HepG2 (cell line): Measurements from ENCODE around the gene MAN1B1. TPM values are rescaled to one million over a fixed set of nuclear protein-coding genes. Genes with fewer than 3 reads are reported as not detected.

ENCODE experiments used
- DZIP1 ChIP-seq: sonication (generic); formaldehyde crosslinking; IDR thresholded peaks from 2 replicates; pipeline ENCODE4 v1.5.0; 2020; ENCODE audit warnings: mild to moderate bottlenecking, missing genetic modification reagents
- ELF4 ChIP-seq: sonication (generic); formaldehyde crosslinking; IDR thresholded peaks from 2 replicates; pipeline ENCODE4 v1.5.0; 2020; ENCODE audit warnings: missing genetic modification reagents, mild to moderate bottlenecking, moderate library complexity, borderline replicate concordance
- KDM5A ChIP-seq: fragments of 200-600 bp; sonication (generic); IDR thresholded peaks from 2 replicates; pipeline ENCODE4 v1.7.0; 2018; ENCODE audit warnings: antibody characterized with exemption, mild to moderate bottlenecking, low read length, borderline replicate concordance
- KLF6 ChIP-seq: IDR thresholded peaks from 2 replicates; pipeline ENCODE4 v1.8.0; 2016; ENCODE audit warnings: missing biosample characterization, missing genetic modification reagents
- NFE2L1 ChIP-seq: sonication (generic); formaldehyde crosslinking; IDR thresholded peaks from 2 replicates; pipeline ENCODE4 v1.4.0; 2020; ENCODE audit warnings: missing genetic modification reagents, mild to moderate bottlenecking, borderline replicate concordance
- NFRKB ChIP-seq: fragments of 450-650 bp; IDR thresholded peaks from 2 replicates; pipeline ENCODE4 v1.6.1; 2017
- PHB2 ChIP-seq: fragments of 450-650 bp; IDR thresholded peaks from 2 replicates; pipeline ENCODE4 v1.6.1; 2018; ENCODE audit not compliant: partially characterized antibody
- PRMT3 ChIP-seq: sonication (generic); formaldehyde crosslinking; IDR thresholded peaks from 2 replicates; pipeline ENCODE4 v1.8.1; 2022; ENCODE audit warnings: low read depth, mild to moderate bottlenecking, moderate library complexity, missing genetic modification reagents, borderline replicate concordance
- SNRNP70 ChIP-seq: fragments of 200-400 bp; formaldehyde crosslinking; IDR thresholded peaks from 2 replicates; pipeline ENCODE4 v1.6.1; 2017; ENCODE audit warnings: mild to moderate bottlenecking, low read depth, low read length, moderate library complexity
- TBX3 ChIP-seq: fragments of 450-650 bp; IDR thresholded peaks from 2 replicates; pipeline ENCODE4 v1.6.1; 2017; ENCODE audit warnings: antibody characterized with exemption, mild to moderate bottlenecking, inconsistent platforms, borderline replicate concordance
- ZBTB39 ChIP-seq: sonication (generic); formaldehyde crosslinking; IDR thresholded peaks from 2 replicates; pipeline ENCODE4 v1.5.0; 2020; ENCODE audit warnings: missing genetic modification reagents
- ZFAT ChIP-seq: sonication (generic); formaldehyde crosslinking; conservative IDR thresholded peaks from 2 replicates; pipeline ENCODE4 v1.8.1; 2023; ENCODE audit warnings: missing genetic modification reagents, inconsistent platforms
- ZNF101 ChIP-seq: sonication (generic); formaldehyde crosslinking; IDR thresholded peaks from 2 replicates; pipeline ENCODE4 v1.4.0; 2020; ENCODE audit warnings: mild to moderate bottlenecking, low read depth, missing genetic modification reagents, borderline replicate concordance
- ZNF235 ChIP-seq: sonication (generic); formaldehyde crosslinking; IDR thresholded peaks from 2 replicates; pipeline ENCODE4 v1.8.1; 2023; ENCODE audit warnings: mild to moderate bottlenecking, missing genetic modification reagents, borderline replicate concordance
- ZNF3 ChIP-seq: IDR thresholded peaks from 2 replicates; pipeline ENCODE4 v1.7.0; 2017; ENCODE audit warnings: inconsistent platforms
- ZNF546 ChIP-seq: sonication (generic); formaldehyde crosslinking; conservative IDR thresholded peaks from 2 replicates; pipeline ENCODE4 v1.8.1; 2023; ENCODE audit warnings: mild to moderate bottlenecking, missing genetic modification reagents
- ZNF616 ChIP-seq: sonication (generic); formaldehyde crosslinking; IDR thresholded peaks from 2 replicates; pipeline ENCODE4 v1.5.0; 2020; ENCODE audit warnings: low read depth, mild to moderate bottlenecking, missing genetic modification reagents
- ZNF775 ChIP-seq: sonication (generic); formaldehyde crosslinking; IDR thresholded peaks from 2 replicates; pipeline ENCODE4 v1.4.0; 2020; ENCODE audit warnings: missing genetic modification reagents, mild to moderate bottlenecking, moderate library complexity, borderline replicate concordance
- ZNF790 ChIP-seq: sonication (generic); formaldehyde crosslinking; IDR thresholded peaks from 2 replicates; pipeline ENCODE4 v1.8.0; 2022; ENCODE audit warnings: missing genetic modification reagents, mild to moderate bottlenecking, borderline replicate concordance
- ZSCAN22 ChIP-seq: sonication (generic); formaldehyde crosslinking; IDR thresholded peaks from 2 replicates; pipeline ENCODE4 v1.4.0; 2020; ENCODE audit warnings: mild to moderate bottlenecking, missing genetic modification reagents
- polyA plus RNA-seq, 8 experiments: library from polyadenylated mRNA; depleted of rRNA in 3 of 8; stranded (reverse) in 7 of 8; unstranded in 1 of 8; fragments of >200 nt; fragmentation: Illumina TruSeq in 4 of 8; extraction: Trizol in 4 of 8; gene quantifications; 2 replicates each; pipeline versions ENCODE4 v1.2.1 to v1.2.3, GENCODE V29; 2011 to 2016; ENCODE audit warnings: low read depth in 4 of 8, missing spikeins in 1 of 8, mixed read lengths in 1 of 8; ENCODE audit not compliant: insufficient read depth in 1 of 8
- total RNA-seq, 5 experiments: library from RNA; depleted of rRNA; stranded (reverse); fragments of >200 nt; fragmentation: Illumina TruSeq; extraction: Trizol; gene quantifications; 2 replicates each; pipeline ENCODE4 v1.2.3, GENCODE V29; 2016; ENCODE audit warnings: low read depth in 1 of 5
- TF ChIP-seq, protein P1 (sequence below): IDR thresholded peaks from 2 replicates; pipeline ENCODE4 v1.6.1; 2012; ENCODE audit warnings: low read depth, low read length, improper control_type of control experiment
- TF ChIP-seq, protein P2 (sequence below): sonication (generic); formaldehyde crosslinking; IDR thresholded peaks from 2 replicates; pipeline ENCODE4 v1.4.0; 2020; ENCODE audit warnings: mild to moderate bottlenecking, missing genetic modification reagents

The MAN1B1 gene
- total and polyA plus RNA-seq, 2 of the 13 experiments (the other 11 are each of a cell fraction or from before 2014, with no cell fraction given) = 48.9 to 59.5 TPM

DNA sequence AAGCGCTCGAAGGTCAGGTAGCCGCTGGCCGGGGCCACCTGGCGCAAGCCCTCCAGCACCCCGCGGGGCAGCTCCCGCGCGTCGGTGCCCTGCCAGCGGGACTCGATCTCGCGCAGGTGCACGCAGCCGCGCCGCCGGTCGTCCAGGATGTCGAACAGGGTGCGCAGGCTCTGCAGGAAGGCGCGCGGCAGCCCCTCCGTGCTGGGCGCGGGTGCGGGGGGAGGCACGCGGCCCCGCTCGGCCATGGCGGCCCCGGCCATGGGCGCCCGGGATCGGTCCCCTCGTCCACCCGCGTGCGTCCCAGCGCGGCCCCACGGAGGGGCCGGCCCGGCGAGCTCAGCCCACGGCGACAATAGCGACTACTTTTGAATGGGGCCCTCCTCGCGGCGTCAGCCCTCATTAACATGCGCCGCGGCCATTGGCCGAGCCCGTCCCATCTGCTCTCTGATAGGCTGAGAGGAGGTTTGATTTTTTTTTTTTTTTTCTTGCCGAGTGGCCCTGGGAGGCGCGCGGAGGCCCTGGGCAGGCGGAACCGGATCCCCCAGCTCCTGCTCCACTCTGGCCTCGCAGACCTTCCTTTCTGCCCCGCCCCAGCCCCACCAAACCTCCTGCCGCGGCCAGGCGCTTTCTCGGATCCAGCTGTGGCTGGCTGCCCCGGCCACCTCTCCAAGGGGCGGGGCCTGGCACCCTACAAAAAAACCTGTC lies 16.4 kb upstream of the MAN1B1 start, which contains the start of gene SAPCD2 (continued):
- no peak for TF ChIP-seq ZBTB39 (CRISPR knock-in tag)
- TF ChIP-seq ZNF616 (CRISPR knock-in tag) = no peak; the same call in 1 of the 2 replicates
- TF ChIP-seq ZNF3 (CRISPR knock-in tag) = no peak
- 0 out of 2 replicates have a peak, but pooled peaks have one; percentile 17 for TF ChIP-seq KDM5A
- no peak for TF ChIP-seq NFRKB
- no peak for TF ChIP-seq ZFAT
- TF ChIP-seq, protein P1, sequence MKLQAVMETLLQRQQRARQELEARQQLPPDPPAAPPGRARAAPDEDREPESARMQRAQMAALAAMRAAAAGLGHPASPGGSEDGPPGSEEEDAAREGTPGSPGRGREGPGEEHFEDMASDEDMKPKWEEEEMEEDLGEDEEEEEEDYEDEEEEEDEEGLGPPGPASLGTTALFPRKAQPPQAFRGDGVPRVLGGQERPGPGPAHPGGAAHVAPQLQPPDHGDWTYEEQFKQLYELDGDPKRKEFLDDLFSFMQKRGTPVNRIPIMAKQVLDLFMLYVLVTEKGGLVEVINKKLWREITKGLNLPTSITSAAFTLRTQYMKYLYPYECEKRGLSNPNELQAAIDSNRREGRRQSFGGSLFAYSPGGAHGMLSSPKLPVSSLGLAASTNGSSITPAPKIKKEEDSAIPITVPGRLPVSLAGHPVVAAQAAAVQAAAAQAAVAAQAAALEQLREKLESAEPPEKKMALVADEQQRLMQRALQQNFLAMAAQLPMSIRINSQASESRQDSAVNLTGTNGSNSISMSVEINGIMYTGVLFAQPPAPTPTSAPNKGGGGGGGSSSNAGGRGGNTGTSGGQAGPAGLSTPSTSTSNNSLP = no peak
- no peak for TF ChIP-seq ZNF775 (CRISPR knock-in tag)
- no peak for TF ChIP-seq PHB2
- TF ChIP-seq DZIP1 = no peak
- TF ChIP-seq ZNF790 (CRISPR knock-in tag) = no peak
- TF ChIP-seq, protein P2, sequence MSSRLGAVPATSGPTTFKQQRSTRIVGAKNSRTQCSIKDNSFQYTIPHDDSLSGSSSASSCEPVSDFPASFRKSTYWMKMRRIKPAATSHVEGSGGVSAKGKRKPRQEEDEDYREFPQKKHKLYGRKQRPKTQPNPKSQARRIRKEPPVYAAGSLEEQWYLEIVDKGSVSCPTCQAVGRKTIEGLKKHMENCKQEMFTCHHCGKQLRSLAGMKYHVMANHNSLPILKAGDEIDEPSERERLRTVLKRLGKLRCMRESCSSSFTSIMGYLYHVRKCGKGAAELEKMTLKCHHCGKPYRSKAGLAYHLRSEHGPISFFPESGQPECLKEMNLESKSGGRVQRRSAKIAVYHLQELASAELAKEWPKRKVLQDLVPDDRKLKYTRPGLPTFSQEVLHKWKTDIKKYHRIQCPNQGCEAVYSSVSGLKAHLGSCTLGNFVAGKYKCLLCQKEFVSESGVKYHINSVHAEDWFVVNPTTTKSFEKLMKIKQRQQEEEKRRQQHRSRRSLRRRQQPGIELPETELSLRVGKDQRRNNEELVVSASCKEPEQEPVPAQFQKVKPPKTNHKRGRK = no peak
- no peak for TF ChIP-seq ZNF546 (CRISPR knock-in tag)
- no peak for TF ChIP-seq ZNF101
- no peak for TF ChIP-seq NFE2L1 (CRISPR knock-in tag)
- no peak for TF ChIP-seq ELF4
- no peak for TF ChIP-seq PRMT3 (CRISPR knock-in tag)
- no peak for TF ChIP-seq KLF6 (CRISPR knock-in tag)
- no peak for TF ChIP-seq ZSCAN22
- TF ChIP-seq TBX3 = no peak
- 0 out of 2 replicates have a peak, but pooled peaks have one; percentile 10 for TF ChIP-seq ZNF235 (CRISPR knock-in tag)
- TF ChIP-seq SNRNP70 = no peak
